Stimulated activated CD8-positive, alpha-beta memory T cell treated with anti-CD3 and anti-CD28 coated beads, Interleukin-15, amount 100 ng/mL, for 4 hours (primary cell): ENCODE data around the gene EPM2A.

Experiments
- DNase-seq, 2 donors: peaks; one replicate each; pipeline ENCODE4 v3.0.0-alpha.2; 2020; ENCODE audit warnings: low read depth in 2 of 2

EPM2A gene

DNA sequence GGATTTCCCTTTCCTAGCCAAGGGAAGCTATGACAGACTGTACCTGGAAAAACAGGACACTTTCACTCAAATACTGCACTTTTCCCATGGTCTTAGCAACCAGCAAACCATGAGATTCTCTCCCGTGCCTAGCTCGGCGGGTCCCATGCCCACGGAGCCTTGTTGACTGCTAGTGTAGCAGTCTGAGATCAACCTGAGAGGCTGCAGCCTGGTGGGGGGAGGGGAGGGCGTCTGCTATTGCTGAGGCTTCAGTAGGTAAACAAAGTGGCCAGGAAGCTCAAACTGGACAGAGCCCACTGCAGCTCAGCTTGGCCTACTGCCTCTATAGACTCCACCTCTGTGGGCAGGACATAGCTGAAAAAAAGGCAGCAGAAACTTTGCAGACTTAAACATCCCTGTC, 61.8 kb downstream of the EPM2A start:
- no peak for DNase-seq

DNA sequence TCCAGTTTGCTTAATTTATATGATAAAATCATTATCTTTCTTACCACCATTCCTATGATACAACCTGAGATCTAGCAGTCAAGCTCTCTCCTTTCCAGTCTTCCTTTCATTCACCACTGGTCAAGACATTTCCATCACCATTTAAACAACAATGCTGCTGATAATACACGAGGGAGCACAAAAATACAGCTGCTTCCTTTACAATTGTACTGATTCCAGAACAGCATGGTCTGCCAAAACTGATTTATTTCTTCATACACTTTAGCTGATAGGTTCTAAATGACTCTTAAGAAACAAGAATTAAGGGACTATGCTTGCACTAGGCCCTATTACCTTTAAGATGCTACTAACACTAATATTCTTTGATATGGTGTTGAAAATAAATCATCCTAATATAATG, 65.0 kb downstream of the EPM2A start:
- DNase-seq: no peak

DNA sequence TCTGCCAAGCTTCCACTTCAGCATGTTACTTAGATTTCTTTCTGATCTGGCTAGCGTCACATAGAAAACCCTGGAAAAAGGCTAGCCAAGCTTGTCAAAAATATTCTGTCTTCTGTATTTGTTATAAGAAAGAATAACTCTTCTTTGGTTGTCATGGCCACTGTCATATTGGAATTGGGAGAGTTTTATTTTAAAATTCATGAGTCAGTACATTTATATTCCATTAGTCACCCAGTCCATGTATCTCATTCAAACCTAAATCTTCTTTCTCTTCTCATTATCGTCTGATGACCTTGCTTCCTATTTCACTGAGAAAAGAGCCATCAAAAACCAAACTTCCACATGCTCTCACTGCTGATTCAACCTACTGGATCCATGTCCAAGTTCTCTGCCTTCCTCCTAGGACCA, 65.7 kb downstream of the EPM2A start:
- no peak for DNase-seq

- no peak for DNase-seq
Measured at GRCh38 chr6:145668844-145669243, 66.5 kb downstream of the EPM2A start.

GRCh38 chr6:145660676-145661075, 74.6 kb downstream of the EPM2A start:
- DNase-seq: no peak

DNA sequence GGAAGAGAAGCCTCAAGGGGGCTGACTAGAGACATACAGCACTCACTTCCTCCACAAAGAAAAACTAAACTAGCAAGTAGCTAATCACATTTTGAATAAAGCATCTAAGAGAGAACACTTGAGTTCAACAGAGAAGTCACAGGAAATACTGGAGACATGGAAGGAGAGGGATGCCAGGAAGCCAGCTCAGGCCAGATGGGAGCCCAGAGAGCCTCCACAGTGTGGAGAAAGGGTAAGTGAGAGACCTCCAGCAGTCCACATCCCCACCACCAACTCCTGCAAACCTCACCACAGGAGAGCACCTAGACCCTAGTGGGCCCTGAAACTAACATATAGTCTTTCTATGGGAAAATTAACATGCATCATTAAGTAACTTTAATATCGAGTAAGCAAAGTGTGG, 79.2 kb downstream of the EPM2A start:
- DNase-seq: no peak

GRCh38 chr6:145652572-145652971, 82.7 kb downstream of the EPM2A start:
- DNase-seq: no peak

GRCh38 chr6:145651988-145652387, 83.3 kb downstream of the EPM2A start:
- DNase-seq: no peak

DNA sequence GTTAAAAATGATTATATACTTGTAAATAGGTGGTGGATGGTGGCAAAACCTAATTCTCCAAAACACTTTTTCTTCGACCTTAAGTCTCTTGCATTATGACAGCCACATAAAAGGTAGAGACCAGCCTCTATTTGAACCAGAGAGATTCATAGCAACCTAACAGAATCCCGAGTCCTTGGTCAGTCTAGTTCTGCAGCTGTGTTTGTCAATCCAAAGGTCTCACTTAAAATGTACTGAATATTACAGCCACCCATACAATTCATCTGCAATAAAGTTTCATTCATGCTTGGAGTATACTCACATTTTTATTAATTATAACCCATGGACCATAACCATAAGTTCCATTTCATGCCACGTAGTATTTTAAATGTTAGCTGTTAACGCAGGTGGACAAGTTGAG, 87.2 kb downstream of the EPM2A start:
- DNase-seq: no peak

DNA sequence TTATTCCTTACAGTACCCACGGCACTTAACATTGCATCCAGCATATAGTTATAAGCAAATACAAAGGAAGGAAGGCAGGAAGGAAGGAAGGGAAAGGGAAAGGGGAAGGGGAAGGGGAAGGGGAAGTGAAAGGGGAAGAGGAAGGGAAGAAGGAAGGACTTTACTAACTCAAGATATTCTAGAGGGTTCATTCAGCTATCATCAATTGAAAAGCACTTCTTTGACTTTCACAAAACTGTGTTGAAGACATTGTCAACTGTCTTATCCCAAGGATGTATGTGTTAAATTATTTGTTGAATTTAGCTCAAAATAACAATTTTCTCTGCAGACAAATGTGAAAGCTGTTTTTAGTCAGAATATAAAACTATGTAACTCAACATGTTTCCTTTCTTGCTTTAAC, 87.7 kb downstream of the EPM2A start:
- DNase-seq: no peak

- DNase-seq: no peak
Measured at GRCh38 chr6:145643760-145644159, 91.6 kb downstream of the EPM2A start.

DNA sequence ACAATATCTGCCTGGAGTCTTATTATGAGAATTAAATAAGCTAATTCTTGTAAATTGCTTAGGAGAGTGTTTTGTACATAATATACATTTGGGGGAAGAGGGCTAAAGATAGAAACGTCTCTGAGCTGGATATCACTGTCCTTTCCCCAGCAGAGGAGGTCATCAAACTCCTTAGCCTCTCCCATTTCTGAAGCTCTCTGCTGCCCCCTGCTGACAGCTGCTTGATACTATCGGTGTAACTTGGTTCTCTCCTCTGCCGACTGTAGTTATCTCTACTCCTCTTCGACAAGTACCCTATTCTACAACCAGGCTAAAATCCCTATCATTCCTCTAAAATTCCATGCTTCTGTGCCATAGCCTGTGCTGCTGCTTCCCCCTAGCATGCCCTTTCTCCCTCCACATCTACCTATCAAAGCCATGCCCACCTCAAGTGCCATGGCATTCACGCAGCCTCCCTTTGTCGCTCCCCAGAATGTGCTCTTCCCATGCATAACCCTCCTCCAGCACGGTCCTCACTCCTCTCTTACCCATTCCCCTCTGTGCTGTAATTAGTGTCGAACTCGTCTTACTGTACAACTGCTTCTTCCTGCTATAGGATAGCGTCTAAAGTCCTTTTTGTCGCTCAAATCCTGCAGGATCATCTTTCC, 101.2 kb downstream of the EPM2A start:
- DNase-seq: peak; percentile 16 to 50

- DNase-seq: no peak
Measured at GRCh38 chr6:145632971-145633370, 102.3 kb downstream of the EPM2A start.

GRCh38 chr6:145631374-145631773, 103.9 kb downstream of the EPM2A start:
- DNase-seq: no peak

- no peak for DNase-seq
Measured at GRCh38 chr6:145630598-145630997, 104.7 kb downstream of the EPM2A start.

GRCh38 chr6:145629478-145629877, 105.8 kb downstream of the EPM2A start:
- DNase-seq: no peak

- DNase-seq: no peak
Measured at GRCh38 chr6:145627451-145627850, 107.9 kb downstream of the EPM2A start.

DNA sequence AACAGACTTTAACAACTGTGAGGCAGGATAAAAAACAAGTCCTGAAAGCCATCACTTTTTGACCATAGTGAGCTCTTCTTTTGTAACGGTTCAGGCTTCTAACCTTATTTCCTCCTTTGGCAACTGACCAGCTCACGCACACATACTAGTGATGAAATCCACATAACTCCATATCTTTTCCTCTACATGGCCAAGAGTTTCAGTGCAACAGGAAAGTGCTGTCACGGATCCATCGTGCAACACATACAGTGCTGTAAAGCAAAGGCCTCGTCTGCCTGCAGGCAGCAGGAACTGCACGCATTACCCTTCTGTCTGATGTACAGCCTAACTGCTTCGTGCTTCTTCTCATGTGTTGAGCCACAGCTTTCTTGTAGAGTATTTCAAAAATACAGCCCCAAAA, 108.5 kb downstream of the EPM2A start:
- no peak for DNase-seq

DNA sequence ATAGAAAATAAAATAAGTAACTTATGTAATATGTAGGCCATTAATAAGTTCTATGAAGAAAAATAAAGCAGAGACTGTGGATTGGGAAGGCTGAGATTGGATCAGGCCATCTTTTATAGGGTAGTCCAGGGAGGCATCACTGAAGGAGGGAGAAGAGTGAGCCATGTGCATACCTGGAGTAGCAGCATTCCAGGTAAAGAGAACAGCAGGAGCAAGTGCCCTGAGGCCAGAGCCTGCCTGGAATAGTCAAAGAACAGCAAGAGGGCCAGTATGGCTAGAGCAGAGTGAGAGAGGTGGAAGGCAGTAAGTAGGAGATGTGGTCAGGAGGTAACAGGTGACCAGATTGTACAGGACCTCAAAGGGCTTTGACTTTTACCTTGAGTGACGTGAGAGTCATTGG, 112.1 kb downstream of the EPM2A start:
- no peak for DNase-seq

DNA sequence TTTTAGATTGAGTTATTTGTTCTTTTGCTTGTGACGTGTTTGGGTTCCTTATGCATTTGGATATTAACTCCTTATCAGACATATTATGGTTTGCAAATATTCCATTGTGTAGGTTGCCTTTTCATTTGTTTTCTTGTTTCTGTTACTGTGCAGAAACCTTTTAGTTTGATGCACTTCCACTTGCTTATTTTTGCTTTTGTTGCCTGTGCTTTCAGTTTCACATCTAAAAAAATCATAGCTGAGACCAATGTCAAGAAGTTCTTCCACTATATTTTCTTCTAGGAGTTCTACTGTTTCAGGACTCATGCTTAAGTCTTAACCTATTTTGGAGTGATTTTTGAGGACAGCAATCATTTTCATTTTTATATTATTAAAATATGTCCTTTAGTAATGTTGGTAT, 113.5 kb downstream of the EPM2A start:
- DNase-seq: no peak

- DNase-seq: no peak
Measured at GRCh38 chr6:145620088-145620487, 115.2 kb downstream of the EPM2A start.

DNA sequence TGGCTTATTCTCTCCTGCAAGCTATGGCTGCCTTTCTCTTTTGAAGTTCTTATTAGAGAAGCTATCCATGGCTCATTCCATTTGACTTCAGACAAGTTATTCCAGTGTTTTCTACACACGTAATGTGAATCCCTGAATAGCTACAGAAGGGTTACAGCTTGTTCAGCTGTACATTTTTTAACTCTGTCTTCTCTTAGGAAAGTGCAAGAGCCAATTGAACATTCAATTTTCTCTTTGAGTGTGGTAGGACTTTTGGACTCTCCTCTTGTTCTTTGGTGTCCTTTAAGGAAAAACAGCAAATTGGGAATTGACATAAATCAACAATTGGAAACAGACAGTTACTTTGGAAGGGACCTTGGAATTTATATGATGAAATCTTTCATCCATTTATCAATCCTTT, 125.8 kb downstream of the EPM2A start:
- no peak for DNase-seq

GRCh38 chr6:145608850-145609249, 126.5 kb downstream of the EPM2A start:
- no peak for DNase-seq

DNA sequence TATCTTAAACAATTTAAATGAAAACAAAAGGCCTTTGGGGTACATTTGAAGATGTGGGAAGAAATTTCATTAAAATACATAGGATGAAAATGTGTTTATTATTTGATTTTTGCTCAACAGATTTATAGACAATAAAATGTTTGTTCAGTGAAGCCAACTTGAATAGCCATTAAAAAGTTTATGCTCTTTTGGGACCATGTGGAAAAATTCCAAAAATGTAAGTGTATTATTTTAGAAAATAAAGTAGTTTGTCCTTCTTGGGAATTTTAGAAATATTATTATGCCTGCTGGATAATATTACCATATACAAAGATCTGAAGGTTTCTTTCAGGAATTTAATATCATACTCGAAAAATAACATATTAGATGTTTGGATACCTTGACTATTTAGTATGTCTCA, 131.3 kb downstream of the EPM2A start:
- DNase-seq: no peak
